GM18867 (cell line): Measurements from ENCODE around the gene MRPL10.

Experiments
- ATAC-seq: cut with Tn5 transposase; IDR thresholded peaks from one replicate; pipeline ENCODE4 v1.9.1; 2021; ENCODE audit warnings: mild to moderate bottlenecking, moderate library complexity; ENCODE audit not compliant: unreplicated experiment

MRPL10 gene

DNA sequence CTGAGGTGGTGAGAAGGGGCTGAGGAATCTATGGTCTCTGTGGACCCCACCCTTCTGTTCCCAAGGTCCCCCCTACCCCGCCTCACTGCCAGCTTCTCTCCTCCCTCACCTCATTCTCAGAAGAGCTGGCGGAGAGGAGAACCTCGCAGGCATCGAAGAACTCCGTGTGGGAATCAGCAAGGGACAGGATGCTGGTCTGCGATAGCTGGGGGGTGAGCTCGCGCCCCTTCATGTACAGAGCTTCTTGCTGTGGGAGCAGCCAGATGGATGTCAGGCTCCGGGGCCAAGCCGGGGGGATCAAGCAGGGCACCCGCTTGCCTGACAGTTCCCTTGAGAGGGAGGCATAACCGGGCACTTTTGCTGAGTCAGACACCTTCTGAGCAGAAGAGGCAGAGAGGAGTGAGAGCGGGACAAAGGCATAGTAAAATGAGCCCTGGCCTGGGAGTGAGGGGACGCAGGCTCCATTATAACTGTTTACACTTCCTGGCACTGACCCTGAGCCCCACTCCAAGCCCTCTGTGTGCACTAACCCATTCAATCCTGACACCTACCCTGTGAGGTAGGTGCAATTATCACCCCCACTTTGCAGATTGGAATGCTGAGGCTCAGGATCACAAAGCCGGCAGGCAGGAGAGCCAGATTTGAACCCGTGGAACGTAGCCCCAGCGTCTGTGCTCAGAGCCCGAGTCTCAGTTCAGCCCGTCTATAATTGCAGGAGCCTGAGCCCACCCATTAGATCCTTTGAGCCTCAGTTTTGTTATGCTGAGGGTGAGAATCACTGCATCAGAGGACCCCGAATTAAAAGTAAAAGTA is 16.0 kb downstream of the MRPL10 start:
- no peak for ATAC-seq

DNA sequence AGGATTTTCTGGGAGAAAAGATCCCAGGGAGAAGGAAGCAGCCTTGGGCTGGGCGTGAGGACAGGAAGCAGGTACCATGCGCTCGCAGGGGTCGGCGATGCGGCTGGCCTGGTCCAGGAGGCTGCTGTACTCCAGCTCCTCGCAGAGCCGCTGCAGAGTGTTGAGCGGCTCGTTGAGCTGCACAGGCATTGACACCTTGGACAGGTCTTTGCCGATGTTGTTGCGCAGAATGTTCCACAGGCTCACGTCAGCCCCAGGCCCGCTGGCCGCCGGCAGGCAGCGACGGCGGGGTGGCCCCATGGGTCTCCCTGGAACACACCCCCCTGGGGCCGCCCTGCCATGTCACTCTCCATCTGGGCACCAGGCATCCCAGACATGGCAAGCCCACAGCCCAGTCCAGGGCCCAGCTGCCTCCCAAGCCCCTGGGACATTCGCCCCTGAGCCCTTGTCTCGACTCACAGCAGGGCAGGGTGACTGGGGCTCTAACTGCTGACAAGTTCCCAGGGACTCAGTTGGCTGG is 17.8 kb downstream of the MRPL10 start:
- ATAC-seq: no peak

DNA sequence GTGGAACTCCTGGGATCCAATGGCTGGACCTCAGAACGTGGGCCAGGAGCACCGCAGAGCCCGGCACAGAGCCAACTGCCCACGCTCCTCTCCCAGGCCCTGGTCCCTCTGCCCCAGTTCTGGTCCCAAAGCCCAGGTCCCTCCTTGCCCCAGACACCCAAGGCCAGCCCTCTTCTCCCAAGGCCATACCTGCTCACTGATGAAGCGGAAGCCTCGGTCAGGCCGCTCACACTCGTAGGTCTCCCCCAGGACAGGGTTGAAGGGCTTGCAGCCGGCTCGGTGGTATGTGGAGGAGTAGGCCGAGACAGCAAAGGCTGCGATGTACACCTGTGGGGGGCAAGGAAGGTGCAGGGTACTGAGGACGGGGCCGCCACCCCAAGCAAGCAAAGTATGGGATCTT is 18.3 kb downstream of the MRPL10 start:
- no peak for ATAC-seq

DNA sequence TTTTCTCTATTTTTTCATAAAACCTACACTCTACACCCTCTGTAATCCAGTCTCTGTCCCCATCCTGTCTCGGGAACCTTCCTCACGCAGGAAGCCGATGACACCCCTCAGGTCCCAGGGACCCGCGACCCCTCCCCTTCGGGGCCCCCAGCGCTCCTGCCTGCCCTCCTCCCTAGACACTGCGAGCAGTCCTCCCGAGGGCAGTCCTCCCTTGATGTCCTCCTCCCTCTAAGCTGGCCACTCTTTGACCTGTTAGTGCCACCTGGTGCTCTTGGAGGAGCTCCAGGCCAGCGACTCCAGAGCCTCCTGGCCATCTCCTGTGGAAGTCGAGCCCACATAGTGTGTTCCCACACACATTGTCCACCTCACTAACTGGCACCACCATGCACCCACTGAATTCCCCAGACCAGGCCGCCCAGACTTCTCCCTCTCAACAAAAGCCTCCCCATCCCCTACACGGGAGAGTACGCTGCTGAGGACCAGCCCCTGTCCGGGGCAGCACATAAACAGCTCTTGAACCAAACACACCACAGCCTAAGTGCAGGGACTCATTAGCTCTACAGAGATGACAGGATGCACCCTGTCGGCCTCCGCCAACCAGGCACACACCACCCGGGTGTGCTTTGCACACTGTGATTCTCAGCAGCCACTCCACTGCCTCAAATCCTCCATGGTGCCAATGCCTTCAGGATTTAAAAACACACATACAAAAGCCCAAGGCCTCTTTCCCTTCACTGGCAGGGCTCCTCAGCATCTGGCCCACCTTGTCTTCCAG is 19.0 kb downstream of the MRPL10 start:
- ATAC-seq: no peak

DNA sequence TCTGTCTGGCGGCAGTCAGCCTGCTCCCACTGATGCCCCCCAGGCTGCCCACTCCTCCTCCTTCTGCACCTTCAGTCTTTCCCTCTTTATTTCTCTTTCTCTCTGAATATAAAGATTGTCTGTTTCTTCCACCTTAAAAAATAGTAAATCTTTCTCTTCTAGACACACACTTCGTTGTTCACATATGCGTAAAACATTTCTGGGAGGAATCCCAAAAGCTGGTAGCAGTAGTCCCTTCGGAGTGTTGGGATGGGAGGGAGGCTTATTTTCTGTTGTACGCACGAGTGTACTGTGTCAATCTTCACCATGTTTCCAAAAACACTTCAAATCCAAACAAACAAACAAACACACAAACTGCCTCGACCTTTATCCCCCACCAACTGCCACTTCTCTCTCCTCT is 19.6 kb downstream of the MRPL10 start:
- no peak for ATAC-seq

DNA sequence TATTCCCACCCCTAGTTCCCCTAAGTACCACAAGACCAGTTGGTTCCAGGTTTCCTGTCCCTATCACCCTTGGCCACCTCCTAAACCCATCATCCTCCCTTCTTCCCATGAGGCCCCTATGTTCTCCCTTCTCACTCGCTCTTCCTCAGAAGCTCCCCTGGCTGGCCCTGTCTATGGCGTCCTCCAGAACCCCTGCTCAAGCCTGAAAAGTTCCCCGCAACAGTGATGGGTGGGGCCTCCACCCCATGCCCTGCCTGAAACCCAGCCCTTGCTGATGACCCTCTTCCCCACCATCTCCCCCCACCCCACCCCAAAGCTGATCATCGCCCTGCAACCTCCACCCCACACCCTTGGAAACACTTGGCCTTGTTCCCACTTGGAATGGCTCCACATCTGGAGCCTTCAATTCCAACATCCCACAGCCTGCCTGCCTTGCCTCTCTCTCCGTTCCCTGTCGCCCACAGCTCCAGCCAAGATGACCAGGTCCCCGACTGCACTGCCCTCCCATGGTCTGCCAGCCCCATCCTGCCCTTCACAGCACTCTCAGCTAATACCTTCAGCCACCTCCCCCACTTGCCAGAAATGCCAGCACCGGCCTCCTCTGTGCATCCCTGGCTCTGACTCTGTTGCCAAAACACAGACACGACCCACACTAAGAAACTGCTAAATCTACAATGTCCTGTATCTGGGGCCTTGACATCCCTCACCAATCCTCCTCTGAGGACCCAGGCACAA is 20.3 kb downstream of the MRPL10 start:
- ATAC-seq: no peak

DNA sequence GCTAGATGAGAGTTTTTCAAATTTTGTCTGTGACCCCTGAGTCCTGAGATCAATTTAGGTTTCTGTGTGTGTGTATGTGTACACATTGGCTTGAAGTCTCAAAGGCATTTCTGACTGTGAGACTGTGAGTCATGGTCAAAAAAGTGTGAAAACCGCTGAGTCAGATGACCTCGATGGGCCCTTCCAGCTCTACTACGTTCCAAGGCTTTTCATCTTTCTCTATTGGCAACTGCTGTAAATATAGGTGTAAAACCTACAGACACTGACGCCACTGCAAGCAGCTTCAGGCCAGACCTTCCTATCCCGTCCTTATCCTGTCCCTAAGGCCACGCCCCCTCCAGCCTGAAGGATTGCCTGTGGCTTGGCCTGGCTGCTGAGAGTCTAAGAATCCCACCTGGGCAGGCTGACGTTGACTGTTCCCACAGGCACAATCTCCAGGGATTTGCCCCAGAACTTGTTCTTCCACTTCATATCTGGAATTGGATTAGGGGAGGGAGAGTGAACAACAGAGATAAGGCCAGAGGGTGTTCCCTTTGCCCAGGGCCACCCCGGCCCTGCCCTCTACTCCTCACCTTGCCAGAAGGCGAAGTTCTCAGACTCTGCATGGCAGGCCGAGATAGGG is 21.0 kb downstream of the MRPL10 start:
- peak; percentile 61 for ATAC-seq

DNA sequence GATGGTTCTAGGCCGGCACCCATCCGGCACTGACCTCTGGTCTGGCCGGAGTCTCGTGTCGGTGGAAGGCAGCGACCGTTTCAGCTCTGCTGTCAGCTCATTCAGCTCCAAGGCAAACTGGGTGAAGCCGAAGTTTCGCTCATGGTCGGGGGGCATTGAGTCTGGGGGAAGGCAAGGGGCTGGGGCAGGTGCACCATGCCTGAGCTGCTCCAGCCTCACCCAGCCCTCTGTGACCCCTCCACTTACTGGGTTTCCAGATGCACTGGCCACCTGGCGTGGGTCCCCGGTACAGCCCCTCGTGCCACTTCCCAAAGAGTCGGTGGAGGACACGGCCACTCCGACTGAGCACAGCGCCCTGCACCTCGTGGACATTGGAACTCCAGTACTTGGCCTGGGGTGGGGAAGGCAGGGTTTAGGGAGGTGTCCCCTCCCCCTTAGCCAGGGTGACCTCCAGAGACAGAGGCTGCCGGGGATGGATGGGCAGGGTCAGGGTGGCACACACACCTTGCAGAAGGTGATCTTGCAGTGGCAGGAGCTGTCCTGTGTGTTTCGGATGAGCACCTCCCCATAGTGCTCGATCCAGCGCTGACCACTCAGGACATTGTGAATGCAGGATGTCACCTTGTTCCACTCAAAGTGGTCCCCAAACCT is 22.4 kb downstream of the MRPL10 start:
- ATAC-seq: no peak

DNA sequence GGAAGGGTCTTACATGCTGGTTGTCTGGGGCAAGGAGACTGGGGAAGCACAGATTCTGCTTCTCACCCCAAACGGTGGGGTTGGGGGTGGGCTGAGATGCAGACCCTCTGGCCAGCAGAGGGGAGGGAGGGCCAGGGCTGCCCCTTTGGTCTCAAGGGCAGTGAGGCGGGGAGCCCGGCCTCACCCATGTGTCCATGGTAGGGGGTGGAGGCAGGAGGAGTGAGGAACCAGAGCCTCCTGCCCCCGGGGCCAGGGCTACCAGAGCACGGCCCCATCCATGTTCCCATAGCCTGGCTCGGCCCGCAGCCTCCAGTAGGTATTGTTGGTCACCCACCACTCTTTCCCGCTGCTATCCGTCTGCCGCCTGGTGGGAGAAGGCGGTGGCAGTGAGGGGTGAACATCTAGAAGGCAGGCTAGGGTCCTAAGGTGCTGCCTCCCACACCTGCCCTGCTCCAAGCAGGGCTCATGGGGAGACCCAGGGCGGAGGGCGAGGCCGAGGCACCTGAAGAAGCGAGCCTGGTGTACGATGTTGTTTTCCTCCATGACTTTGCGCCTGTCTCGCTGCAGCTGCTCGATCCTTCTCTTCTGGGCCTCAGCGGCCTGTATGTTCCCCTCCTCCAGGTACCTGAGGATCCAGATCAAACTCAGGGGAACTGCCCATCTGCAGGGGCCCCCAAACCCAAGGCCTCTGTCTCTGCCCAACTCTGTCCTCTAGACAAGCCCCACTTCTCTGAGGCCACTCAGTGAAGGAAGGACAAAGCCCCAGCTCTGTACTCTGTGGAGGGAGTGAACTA is 23.1 kb downstream of the MRPL10 start:
- ATAC-seq: no peak

DNA sequence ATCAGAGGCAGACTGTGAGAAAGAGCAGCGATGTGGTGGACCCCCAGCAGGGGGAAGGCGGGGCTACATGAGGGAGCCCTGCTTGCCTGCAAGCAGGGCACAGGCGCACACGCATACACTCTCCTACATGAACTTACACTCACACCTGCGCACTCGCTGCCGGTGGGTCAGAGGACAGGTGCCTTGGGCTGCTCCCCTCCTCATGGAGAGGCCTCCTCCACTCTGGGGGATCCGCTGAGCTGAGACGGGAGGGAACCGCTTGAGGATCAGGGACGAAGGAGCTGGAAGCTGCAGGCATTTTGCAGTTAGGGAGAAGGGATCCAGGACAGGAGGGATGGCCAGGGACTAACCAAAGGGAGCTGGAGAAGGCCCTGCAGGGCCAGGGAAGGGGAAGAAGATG is 23.9 kb downstream of the MRPL10 start:
- no peak for ATAC-seq

DNA sequence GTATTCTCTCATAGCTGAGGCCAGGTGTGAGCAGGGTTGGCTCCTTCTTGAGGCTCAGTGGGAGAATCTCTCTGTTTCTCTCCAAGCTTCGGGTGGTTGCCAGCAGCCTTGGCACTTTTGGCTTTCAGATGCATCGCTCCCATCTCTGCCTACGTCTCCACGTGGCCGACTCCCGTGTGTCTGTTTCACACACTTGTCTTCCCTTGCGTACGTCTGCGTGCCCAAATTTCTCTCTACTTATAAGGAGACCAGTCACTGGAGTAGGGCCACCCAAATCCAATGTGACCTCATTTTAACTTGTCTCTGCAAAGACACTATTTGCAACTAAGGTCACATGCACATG is 24.5 kb downstream of the MRPL10 start:
- ATAC-seq: no peak

DNA sequence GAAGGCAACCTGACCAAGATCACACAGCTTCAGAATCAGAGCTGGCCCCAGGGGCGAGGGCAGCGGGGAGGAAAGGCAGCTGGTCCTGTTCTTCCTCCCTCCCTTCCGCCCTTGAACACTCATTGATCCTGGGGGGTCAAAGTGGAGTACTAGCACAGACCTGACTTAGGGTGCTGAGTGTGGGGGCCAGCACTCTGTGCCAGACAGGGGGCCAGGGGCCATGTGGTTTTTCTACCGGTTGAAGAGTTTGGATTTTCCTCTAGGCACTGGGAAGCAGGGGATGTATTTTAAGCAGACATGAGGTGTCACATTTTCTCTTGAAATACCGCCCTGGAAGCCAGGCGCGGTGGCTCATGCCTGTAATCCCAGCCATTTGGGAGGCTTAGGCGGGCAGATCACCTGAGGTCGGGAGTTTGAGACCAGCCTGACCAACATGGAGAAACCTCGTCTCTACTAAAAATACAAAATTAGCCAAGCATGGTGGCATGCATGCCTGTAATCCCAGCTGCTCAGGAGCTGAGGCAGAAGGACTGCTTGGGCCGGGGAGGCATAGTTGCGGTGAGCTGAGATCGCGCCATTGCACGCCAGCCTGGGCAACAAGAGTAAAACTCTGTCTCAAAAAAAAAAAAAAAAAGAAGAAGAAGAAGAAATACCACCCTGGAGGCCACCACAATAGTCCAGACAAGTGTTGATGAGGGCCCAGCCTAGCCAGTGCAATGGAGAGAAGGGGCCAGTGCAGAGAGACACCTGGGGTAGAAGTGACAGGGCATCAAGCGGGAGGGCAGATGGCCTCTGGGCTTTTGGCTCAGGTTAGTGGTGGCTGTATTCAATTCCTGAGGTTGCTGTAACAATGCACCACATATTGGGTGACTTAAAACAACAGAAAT is 25.1 kb downstream of the MRPL10 start:
- no peak for ATAC-seq

DNA sequence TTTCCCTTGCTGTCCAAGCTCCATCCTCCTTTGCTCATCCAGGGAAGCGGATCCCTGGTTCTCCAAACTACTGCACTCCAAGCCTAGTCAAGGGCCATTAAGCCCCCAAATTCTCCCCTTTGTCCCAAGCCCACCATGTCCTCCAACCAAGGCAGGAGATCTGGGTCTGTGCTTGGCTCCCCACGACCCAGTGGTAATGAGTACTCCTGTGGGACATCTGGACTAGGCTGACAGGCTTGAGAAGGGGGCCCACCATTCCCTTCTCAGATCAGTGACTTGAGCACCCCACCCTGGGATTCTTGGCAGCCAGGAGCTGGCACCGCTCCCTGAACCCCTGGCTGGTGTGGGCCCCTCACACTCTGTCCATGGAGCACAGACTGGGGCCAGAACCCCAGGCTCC is 26.9 kb downstream of the MRPL10 start:
- no peak for ATAC-seq

DNA sequence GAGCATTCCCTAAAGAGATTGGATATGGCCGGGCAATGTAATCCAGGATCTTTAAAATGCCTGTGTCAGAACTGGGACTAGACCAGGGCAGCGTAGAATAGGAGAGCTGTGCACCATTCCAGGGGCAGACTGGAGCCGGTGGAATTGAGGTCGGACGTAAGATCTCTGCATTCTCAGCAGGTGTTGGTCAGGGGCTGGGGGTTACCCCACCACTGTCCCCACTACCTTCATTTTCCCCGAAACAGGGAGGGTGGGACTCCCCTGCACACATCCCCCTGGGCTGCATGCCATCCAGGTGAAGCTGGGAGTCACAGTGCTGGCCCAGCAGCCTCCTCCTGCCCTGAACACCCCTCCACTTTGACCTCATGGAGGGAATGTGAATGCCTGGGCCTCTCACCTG is 27.6 kb downstream of the MRPL10 start:
- ATAC-seq: no peak

DNA sequence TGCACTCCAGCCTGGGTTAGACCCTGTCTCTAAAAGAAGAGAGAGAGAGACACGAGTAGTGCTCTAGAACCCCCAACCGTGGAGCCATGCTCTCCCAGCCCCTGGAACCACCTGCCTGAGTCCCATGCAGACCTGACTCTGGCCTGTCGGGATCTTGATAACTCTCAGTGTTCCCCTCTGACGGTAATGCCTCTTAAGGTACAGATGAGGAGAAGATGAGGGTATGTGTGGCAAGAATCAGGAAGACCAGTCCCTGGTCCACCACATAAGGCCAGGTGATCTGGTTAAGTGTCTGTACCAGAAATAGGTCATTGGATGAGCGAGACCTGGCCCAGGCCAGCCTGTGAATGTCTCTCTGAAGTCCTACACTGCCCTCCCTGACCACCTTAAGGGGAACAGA is 28.1 kb downstream of the MRPL10 start:
- no peak for ATAC-seq

DNA sequence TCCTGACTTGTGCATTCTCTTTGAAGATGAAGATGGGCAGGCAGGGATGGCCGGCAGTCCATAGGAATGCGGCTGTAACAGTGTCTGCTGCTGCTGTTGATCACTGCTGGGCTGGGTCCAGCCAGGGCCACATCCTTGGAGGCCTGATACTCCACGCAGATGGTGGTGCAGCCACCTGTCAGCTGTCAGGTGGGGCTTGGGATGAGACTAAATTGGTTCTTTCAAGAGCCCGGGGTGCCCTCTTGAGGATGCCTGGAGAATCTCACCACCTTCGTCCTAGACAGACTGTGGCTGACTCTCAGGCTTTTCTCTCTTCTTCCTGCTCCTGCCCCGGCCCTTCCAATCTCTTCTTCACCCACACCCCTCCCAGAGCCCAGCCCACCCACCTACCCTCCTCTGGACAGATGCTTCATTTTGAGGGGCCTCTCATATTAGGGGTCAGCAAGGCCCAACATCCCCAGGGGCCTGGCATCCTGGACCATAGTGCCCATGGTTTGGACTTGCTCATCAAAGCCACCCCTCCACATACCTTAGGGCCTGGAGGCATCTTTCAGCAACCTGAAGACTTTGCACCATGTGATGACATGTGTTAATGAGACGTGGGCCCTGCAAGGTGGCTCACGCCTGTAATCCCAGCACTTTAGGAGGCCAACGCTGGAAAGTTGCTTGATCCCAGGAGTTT is 28.9 kb downstream of the MRPL10 start:
- ATAC-seq: peak; percentile 49

DNA sequence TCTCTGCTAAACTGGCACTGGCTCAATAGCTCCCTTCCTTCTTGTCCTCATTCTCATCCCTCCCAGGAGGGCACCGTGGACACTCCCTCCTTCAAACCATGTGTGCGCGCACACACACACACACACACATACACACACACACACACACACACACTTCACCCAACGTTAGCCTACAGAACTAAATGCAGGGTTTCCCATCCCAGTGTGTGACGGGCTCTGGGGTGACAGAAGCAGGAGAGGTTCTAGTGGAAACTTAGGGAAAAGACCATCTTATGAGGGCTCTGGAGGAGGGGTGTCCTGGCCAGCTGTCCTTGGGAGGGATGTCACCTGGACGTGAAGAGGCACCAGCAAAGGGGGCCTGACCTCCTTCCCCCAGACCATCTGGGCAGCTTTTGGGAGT is 29.4 kb downstream of the MRPL10 start:
- no peak for ATAC-seq

DNA sequence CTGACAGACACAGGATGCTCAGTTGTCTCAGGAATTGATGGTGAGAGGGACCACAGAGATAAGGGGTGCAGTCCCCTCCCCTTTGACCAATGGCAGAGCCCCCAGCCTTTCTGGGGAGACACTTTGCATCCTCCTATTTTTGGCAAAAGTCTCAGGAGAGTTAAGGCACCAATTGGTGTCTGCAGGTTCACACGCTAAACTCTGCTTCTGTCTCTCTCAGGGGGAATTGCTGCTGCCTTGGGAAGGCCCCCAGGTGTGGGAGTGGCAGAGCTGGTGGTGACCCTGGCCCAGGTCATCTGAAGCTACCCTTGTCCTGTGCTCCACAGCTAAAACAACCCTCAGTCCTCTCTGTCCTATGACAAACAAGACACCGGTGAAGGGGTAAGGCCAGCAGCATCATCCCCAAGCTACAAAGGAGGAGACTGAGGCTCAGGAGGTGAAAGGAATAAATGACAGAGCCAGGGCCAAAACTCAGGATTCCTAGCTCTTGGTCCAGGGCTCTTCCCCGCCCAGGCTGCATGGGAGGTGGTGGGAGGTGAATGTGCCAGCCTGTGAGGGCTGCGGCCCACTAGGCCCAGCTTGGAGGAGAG is 30.1 kb downstream of the MRPL10 start:
- ATAC-seq: no peak
